HCT116 (cell line): ENCODE data around the gene TTLL5. TPM values are rescaled to one million over a fixed set of nuclear protein-coding genes. Genes with fewer than 3 reads are reported as not detected.

Experiments
- ATAC-seq: fragments of 200-7000 bp; cut with Tn5 transposase; 2 replicates; pipeline ENCODE4 v1.9.1; 2020; ENCODE audit warnings: mild to moderate bottlenecking, moderate library complexity
- BruUV-seq: library from RNA; stranded (reverse); fragments of 400-500 nt; replicated peaks from 2 replicates; lab custom pipeline; 2021; lab: Mats Ljungman, UMichigan
- CTCF ChIA-PET: fragments of 300-600 bp; sonication (Branson Sonifier 250); formaldehyde crosslinking; loops from one replicate; lab custom pipeline; 2021; ENCODE audit warnings: antibody characterized with exemption; lab: Charles Lee
- POLR2A ChIA-PET: fragments of 300-600, 350-600 bp; sonication (Branson Sonifier 250); formaldehyde crosslinking; loops from one replicate; lab custom pipeline; 2021; ENCODE audit warnings: antibody characterized with exemption; lab: Charles Lee
- RAD21 ChIA-PET, 2 experiments: fragments of 300-600 bp; sonication (Branson Sonifier 250); formaldehyde crosslinking; loops; one replicate each; lab custom pipeline; 2023; ENCODE audit warnings: low total read pairs in 2 of 2; ENCODE audit not compliant: uncharacterized antibody in 2 of 2, unreplicated experiment in 2 of 2, low non-redundant PET in 1 of 2; lab: Charles Lee
- DNase-seq: peaks from one replicate; pipeline ENCODE4 v3.0.0-alpha.2; 2010; ENCODE audit warnings: low read depth, low spot score
- H2AFZ ChIP-seq: fragments of 200-600 bp; shearing (Covaris generic), sonication (generic); 2 replicates; pipeline ENCODE4 v1.6.1; 2017; ENCODE audit warnings: low read depth, mixed run types, mixed read lengths, antibody characterized with exemption, low read length; ENCODE audit not compliant: poor library complexity, severe bottlenecking
- H3K27ac ChIP-seq: 2 replicates; pipeline ENCODE4 v1.5.1; 2012; ENCODE audit warnings: low read depth, low read length
- H3K27me3 ChIP-seq: fragments of 200-600 bp; sonication (generic); 2 replicates; pipeline ENCODE4 v1.6.1; 2016; ENCODE audit warnings: mixed run types, low read length, mixed read lengths; ENCODE audit not compliant: insufficient read depth
- H3K36me3 ChIP-seq, 2 experiments: fragments of 200-500 bp in 1 of 2; fragments of 200-600 bp in 1 of 2; sonication (Bioruptor generic) in 1 of 2; sonication (generic) in 1 of 2; 2 replicates each; pipeline versions ENCODE4 v1.5.1 to v1.6.1; 2014 to 2016; ENCODE audit warnings: low read length in 2 of 2, inconsistent platforms in 1 of 2, mixed read lengths in 1 of 2, mixed run types in 1 of 2; ENCODE audit not compliant: insufficient read depth in 2 of 2, control insufficient read depth in 1 of 2
- H3K4me1 ChIP-seq, 2 experiments: fragments of 200-600 bp in 1 of 2; sonication (generic) in 1 of 2; 2 replicates each; pipeline versions ENCODE4 v1.5.1 to v1.6.1; 2012 to 2017; ENCODE audit warnings: low read length in 2 of 2, inconsistent platforms in 1 of 2, mild to moderate bottlenecking in 1 of 2, mixed read lengths in 1 of 2, mixed run types in 1 of 2, moderate library complexity in 1 of 2; ENCODE audit not compliant: insufficient read depth in 2 of 2, control insufficient read depth in 1 of 2
- H3K4me2 ChIP-seq: fragments of 200-600 bp; sonication (generic); 2 replicates; pipeline ENCODE4 v1.6.1; 2017; ENCODE audit warnings: mixed run types, low read length, mixed read lengths
- H3K4me3 ChIP-seq, 2 experiments: fragments of 200-600 bp in 1 of 2; sonication (generic) in 1 of 2; replicated peaks in 1 of 2; 2 replicates each; pipeline ENCODE4 v1.5.1; 2011 to 2016; ENCODE audit warnings: low read length in 2 of 2, control low read depth in 1 of 2, low read depth in 1 of 2, mild to moderate bottlenecking in 1 of 2, mixed read lengths in 1 of 2, mixed run types in 1 of 2
- H3K79me2 ChIP-seq: fragments of 200-600 bp; sonication (generic); 2 replicates; pipeline ENCODE4 v1.6.1; 2017; ENCODE audit warnings: mild to moderate bottlenecking, mixed run types, low read length, moderate library complexity, mixed read lengths; ENCODE audit not compliant: insufficient read depth
- H3K9ac ChIP-seq: fragments of 200-600 bp; sonication (generic); 2 replicates; pipeline ENCODE4 v1.6.1; 2016; ENCODE audit warnings: low read length, mixed read lengths
- H3K9me2 ChIP-seq: fragments of 200-600 bp; sonication (generic), shearing (Covaris generic); 2 replicates; pipeline ENCODE4 v1.6.1; 2017; ENCODE audit warnings: mixed run types, mild to moderate bottlenecking, moderate library complexity; ENCODE audit not compliant: insufficient read depth
- H3K9me3 ChIP-seq, 2 experiments: fragments of 200-500 bp in 1 of 2; fragments of 200-600 bp in 1 of 2; sonication (Bioruptor generic) in 1 of 2; sonication (generic) in 1 of 2; 2 replicates each; pipeline ENCODE4 v1.6.1; 2014 to 2017; ENCODE audit warnings: low read length in 2 of 2, mixed read lengths in 2 of 2, inconsistent platforms in 1 of 2, low read depth in 1 of 2, mild to moderate bottlenecking in 1 of 2, mixed run types in 1 of 2, moderate library complexity in 1 of 2; ENCODE audit not compliant: control insufficient read depth in 1 of 2, insufficient read depth in 1 of 2
- H4K20me1 ChIP-seq: fragments of 200-600 bp; sonication (generic), shearing (Covaris generic); 2 replicates; pipeline ENCODE4 v1.6.1; 2017; ENCODE audit warnings: mixed run types, mild to moderate bottlenecking, moderate library complexity; ENCODE audit not compliant: insufficient read depth
- ATF3 ChIP-seq: IDR thresholded peaks from 2 replicates; pipeline ENCODE4 v1.6.1; 2012
- CEBPB ChIP-seq: IDR thresholded peaks from 2 replicates; pipeline ENCODE4 v1.6.1; 2012; ENCODE audit warnings: low read depth
- CTCF ChIP-seq, 3 experiments: fragments of 200-600 bp in 1 of 3; sonication (generic) in 1 of 3; IDR thresholded peaks in 2 of 3; conservative IDR thresholded peaks in 1 of 3; 2 replicates each; pipeline ENCODE4 v1.5.1; 2012 to 2017; ENCODE audit warnings: low read depth in 2 of 3, low read length in 2 of 3, antibody characterized with exemption in 1 of 3, borderline replicate concordance in 1 of 3, control low read depth in 1 of 3, mild to moderate bottlenecking in 1 of 3, mixed read lengths in 1 of 3, mixed run types in 1 of 3, moderate library complexity in 1 of 3; ENCODE audit not compliant: insufficient read depth in 1 of 3
- EGR1 ChIP-seq: IDR thresholded peaks from 2 replicates; pipeline ENCODE4 v1.6.1; 2012; ENCODE audit warnings: low read depth
- ELF1 ChIP-seq: IDR thresholded peaks from 2 replicates; pipeline ENCODE4 v1.6.1; 2012; ENCODE audit warnings: low read depth, borderline replicate concordance
- EZH2 ChIP-seq: fragments of 200-600 bp; sonication (generic); IDR thresholded peaks from 2 replicates; pipeline ENCODE4 v1.6.1; 2017; ENCODE audit warnings: antibody characterized with exemption, mixed run types
- POLR2A ChIP-seq: IDR thresholded peaks from 2 replicates; pipeline ENCODE4 v1.7.0; 2011; ENCODE audit warnings: borderline replicate concordance; ENCODE audit not compliant: insufficient read depth, insufficient read length; ENCODE audit errors: extremely low read depth
- POLR2AphosphoS5 ChIP-seq: IDR thresholded peaks from 2 replicates; pipeline ENCODE4 v1.6.1; 2011; ENCODE audit warnings: mild to moderate bottlenecking, low read depth, low read length, moderate library complexity
- RAD21 ChIP-seq: IDR thresholded peaks from 2 replicates; pipeline ENCODE4 v1.6.1; 2012; ENCODE audit warnings: low read depth, mild to moderate bottlenecking
- REST ChIP-seq: IDR thresholded peaks from 2 replicates; pipeline ENCODE4 v1.6.1; 2012; ENCODE audit warnings: low read depth
- SIN3A ChIP-seq: IDR thresholded peaks from 2 replicates; pipeline ENCODE4 v1.6.1; 2012; ENCODE audit warnings: low read depth
- SP1 ChIP-seq: IDR thresholded peaks from 2 replicates; pipeline ENCODE4 v1.6.1; 2012; ENCODE audit warnings: low read depth
- TCF7L2 ChIP-seq: IDR thresholded peaks from 2 replicates; pipeline ENCODE4 v1.7.0; 2011; ENCODE audit warnings: borderline replicate concordance, inconsistent platforms; ENCODE audit not compliant: insufficient read depth, insufficient read length; ENCODE audit errors: extremely low read depth
- YY1 ChIP-seq: IDR thresholded peaks from 2 replicates; pipeline ENCODE4 v1.6.1; 2011; ENCODE audit warnings: low read length, low read depth, moderate library complexity, mild to moderate bottlenecking; ENCODE audit not compliant: insufficient replicate concordance; ENCODE audit errors: extremely low read depth
- ZBTB33 ChIP-seq: IDR thresholded peaks from 2 replicates; pipeline ENCODE4 v1.6.1; 2011; ENCODE audit warnings: mild to moderate bottlenecking, low read length, moderate library complexity; ENCODE audit not compliant: insufficient replicate concordance; ENCODE audit errors: extremely low read depth
- ZNF274 ChIP-seq: fragments of 200-500 bp; sonication (Bioruptor generic); IDR thresholded peaks from 2 replicates; pipeline ENCODE4 v1.6.1; 2014; ENCODE audit warnings: mild to moderate bottlenecking, low read depth, low read length, inconsistent platforms
- intact Hi-C: fragments of 100-400 bp; cut with micrococcal nuclease; formaldehyde crosslinking; loops from 2 replicates; pipeline ENCODE4 v1.10.0; 2022
- total RNA-seq: library from RNA; stranded (reverse); gene quantifications from one replicate; pipeline ENCODE4 v1.2.1, GENCODE V29; 2021; ENCODE audit not compliant: unreplicated experiment

TTLL5 gene
- total RNA-seq, 1 experiment from 2014 or later: 26.2 TPM

GRCh38 chr14:75645056-75645455 lies 16.0 kb upstream of the TTLL5 start:
- no peak overlapping the region for H3K27ac ChIP-seq
- CTCF ChIA-PET: no interaction called here

More at GRCh38 chr14:75645056-75645455, 16.0 kb upstream of the TTLL5 start:
- ATAC-seq (no peak), DNase-seq (no peak)
- Histone ChIP-seq H3K4me3 (no peak overlapping the region), H3K36me3 (peaks cover 0 to under 1% of the 10 kb centered on the region in 2 experiments; a peak in 1 of 4 replicates), H3K27me3 (no peaks in the 10 kb centered on the region), H3K79me2 (no peaks in the 10 kb centered on the region), H3K9me3 (no peaks in the 10 kb centered on the region), H4K20me1 (no peaks in the 10 kb centered on the region), H3K4me1 (peaks cover 25 to 41% of the 10 kb centered on the region in 2 experiments), H3K9me2 (peaks cover 2% of the 10 kb centered on the region; the same call in 1 of the 2 replicates), H3K4me2 (no peak overlapping the region), H2AFZ (no peak overlapping the region), H3K9ac (no peak overlapping the region)
- POLR2A ChIA-PET: no interaction called here
- RAD21 ChIA-PET: no interaction called here
- no TSS peak for BruUV-seq
- TF ChIP-seq EGR1 (no peak), RAD21 (no peak), SIN3A (no peak), POLR2AphosphoS5 (no peak), ZNF274 (no peak), CEBPB (no peak), YY1 (no peak), POLR2A (no peak), ATF3 (no peak), SP1 (no peak), ZBTB33 (no peak), EZH2 (no peak), ELF1 (no peak), CTCF (IDR thresholded peaks at IDR 0.05 in 2 of 3, conservative IDR thresholded peaks at IDR 0.05 in 1 of 3; ENCODE audit: borderline replicate concordance in 1 of 3, insufficient read depth in 1 of 3, low read depth in 2 of 3, low read length in 2 of 3) (no peak), REST (no peak), TCF7L2 (no peak)
- intact Hi-C loops: no loop called here
